ENCODE results near the gene KRTCAP3. TPM values are rescaled to one million over a fixed set of nuclear protein-coding genes. Genes with fewer than 3 reads are reported as not detected.
"Not testable (repeated sequence)": the region's sequence is repeated elsewhere in the genome, so short reads cannot be mapped to it uniquely, and the experiment has no call there.

Gene KRTCAP3, protein sequence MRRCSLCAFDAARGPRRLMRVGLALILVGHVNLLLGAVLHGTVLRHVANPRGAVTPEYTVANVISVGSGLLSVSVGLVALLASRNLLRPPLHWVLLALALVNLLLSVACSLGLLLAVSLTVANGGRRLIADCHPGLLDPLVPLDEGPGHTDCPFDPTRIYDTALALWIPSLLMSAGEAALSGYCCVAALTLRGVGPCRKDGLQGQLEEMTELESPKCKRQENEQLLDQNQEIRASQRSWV
- total RNA-seq: 6.2 TPM

DNA sequence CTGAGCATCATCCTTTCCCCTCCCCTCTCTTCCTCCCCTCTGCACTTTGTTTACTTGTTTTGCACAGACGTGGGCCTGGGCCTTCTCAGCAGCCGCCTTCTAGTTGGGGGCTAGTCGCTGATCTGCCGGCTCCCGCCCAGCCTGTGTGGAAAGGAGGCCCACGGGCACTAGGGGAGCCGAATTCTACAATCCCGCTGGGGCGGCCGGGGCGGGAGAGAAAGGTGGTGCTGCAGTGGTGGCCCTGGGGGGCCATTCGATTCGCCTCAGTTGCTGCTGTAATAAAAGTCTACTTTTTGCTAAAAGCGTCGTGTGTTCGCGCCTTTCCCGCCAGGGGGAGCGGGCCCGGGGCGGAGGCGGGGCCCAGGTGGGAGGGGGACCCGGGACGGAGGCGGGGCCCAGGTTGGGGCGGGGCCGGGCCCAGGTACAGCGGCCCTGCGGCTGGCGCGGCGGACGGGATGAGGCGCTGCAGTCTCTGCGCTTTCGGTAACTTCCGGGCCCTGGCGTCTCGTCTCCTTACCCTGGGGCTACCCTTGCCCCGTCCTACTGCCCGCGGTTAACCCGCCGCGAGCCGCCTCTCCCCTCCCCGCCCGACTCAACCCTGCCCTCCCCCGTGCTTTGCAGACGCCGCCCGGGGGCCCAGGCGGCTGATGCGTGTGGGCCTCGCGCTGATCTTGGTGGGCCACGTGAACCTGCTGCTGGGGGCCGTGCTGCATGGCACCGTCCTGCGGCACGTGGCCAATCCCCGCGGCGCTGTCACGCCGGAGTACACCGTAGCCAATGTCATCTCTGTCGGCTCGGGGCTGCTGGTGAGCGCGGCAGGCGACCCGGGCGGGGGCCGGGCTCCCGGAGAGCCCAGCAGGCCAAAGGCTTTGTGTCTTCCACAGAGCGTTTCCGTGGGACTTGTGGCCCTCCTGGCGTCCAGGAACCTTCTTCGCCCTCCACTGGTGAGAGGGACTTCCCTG lies at the start of gene KRTCAP3:
Gene KRTCAP3 (plus strand): TSS at position 424 of the 962 bp plus-strand sequence. CDS start 32 bp downstream, at position 456.
- peak; percentile 57 for DNase-seq

DNA sequence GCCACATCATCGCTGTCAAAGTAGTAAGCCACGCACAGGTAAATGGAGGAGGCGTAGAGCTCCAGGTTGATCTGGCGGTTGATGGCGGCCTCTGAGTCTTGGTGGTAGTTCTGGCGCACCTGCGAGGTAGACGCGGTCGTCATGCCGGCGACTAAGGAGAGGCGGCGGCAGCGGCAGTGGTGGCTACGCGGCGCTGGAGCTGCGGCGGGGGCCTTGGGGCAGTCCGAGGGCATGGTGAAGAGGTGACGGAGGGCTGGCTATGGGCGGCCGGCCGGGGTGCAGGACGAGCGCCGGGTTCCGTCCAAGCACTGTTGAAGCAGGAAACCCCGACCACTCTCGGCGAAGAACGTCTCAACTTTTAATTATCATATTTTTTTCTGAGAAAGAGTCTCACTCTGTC lies 49.0 kb upstream of the KRTCAP3 start:
- no peak for DNase-seq

DNA sequence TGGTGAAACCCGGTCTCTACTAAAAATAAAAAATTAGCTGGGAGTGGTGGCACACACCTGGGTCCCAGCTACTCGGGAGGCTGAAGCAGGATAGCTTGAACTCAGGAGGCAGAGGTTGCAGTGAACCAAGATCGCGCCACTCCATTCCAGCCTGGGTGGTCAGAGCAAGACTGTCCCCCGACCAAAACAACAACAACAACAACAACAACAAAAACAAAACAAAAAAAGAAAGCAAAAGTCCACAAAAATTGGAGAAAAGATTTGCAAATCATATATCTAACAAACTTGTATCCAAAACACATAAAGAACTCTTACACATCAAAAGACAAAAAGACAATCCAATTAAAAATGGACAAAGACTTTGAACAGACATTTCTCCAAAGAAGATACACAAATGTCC lies 43.2 kb upstream of the KRTCAP3 start:
- DNase-seq: no peak

DNA sequence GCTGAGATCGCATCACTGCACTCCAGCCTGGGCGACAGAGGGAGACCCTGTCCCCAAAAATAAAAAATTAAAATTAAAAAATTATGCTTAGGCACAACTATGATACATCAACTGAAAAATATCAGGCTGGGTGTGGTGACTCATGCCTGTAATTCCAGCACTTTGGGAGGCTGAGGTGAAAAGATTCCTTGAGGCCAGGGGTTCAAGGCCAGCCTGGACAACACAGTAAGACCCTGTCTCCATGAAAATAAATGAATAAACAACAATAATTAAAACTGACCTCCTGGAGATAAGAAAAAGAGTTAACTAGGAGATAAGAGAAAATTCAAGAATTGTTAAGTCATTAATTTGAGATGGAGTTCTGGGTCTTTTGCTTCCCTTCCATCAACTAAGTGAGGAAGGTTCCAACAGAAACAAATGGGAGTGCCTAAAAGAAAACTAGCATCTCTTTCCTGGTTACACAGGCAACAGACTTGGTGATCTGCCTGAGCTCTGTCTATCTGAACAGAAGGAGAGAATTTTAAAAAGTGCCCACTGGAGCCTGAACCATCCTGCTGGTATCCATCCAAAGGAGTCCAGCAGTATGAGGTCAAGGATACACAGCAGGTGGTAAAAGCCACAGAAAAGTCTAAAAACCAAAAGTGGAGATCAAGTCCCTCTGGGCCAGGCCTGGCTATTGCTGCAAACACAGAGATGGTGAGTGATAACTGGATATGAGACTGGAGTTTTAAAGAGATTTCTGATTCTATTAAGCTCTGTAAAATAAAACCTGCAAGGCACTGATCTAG lies 41.6 kb upstream of the KRTCAP3 start:
- DNase-seq: no peak

DNA sequence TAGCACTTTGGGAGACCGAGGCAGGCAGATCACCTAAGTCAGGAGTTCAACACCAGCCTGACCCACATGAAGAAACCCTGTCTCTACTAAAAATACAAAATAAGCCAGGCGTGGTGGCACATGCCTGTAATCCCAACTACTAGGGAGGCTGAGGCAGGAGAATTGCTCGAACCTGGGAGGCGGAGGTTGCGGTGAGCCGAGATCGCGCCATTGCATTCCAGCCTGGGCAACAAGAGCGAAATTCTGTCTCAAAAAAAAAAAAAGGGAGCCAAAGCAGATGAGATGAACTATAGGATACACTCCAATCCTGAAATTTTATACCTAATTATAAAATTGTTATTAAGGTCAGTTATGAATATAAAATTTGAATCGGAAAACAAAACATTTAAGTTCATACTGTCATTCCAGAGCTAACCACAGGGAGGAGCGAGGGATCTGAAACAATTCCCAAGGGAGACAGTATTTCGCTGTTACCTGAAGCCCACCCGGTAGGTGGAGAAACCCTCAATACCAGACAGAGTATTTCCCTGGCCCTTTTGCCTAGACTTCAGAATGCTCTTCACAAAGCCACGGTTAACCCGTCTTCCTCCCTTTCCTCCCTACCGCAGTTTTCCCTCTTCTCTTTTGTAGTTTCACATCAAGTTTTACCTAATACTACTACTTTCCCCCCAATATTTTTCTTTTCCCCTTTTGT lies 34.2 kb upstream of the KRTCAP3 start:
- peak; percentile 59 for DNase-seq

DNA sequence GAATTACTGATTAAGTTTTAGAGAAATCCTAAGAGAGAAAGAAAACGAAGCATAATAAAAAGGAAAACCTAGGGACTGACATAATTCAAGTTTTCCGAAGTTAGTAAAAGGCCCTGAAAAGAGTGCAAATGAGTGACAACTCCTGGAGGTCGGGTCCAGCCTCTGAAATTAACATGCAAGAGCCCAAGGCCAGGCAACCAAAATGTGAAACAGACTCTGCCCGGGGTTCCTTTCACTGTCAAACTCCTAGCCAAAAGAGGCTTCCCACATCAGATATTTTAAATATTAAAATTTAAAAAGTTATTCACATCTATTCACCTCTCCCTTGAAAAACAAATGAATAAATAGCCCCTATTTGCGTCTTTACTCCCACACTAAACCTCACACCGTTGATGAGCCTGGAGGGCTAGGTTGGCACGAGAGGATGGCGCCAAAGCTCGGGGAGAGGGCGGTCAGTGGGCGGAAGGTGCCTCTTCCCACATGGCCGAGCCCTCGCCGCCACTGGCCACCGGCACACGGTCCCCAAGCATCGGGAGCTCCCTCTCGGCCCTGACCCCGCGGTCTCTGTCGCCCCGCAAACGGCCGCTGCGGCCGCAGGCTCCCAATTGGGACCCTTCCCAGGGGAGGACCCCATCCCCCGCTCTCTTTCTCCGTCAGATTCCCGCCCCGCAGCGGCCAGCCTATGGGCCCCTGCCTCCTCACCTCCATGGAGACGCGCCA lies 33.4 kb upstream of the KRTCAP3 start:
- DNase-seq: peak; percentile 8

DNA sequence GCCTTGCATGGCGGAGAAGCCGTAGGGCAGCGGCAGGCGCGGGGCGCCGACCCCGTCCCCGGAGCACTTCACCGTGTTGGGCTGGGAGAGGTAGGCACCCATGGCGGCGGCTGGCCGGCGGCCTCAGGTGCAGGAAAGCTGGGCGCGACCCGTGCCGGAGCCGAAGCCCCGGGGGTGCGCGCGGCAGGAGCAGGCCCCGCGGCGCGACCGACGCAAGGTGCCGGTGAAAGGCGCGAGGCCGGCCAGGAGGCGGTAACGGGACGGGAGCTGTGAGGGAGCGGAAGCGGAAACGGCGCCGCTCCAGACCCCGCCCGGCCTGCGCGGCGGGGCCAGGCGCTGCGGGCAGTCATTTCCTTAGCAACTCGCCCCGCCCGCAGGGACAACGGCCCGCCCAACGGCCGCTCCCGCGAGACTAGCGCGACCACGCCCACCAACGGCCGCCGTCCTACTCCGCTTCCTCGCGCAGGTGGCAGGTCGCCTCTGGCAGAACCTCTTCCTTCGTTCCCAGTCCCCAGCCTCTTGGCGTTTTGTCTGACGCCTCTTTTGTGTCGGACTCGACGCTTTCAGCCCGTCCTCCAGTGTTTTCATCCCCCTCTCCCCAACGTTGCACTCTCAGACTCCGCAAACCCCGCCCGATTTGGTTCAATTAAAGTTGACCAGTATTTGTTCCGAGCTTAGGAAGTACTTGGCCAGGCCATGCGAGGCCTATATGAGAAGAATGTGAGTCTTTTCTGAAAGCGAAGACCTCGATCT lies 32.7 kb upstream of the KRTCAP3 start, which contains the start of gene PPM1G:
Gene PPM1G (minus strand): TSS at position 271 of the 753 bp plus-strand sequence. CDS start 169 bp downstream, at position 102.
- peak; percentile 97 for DNase-seq

DNA sequence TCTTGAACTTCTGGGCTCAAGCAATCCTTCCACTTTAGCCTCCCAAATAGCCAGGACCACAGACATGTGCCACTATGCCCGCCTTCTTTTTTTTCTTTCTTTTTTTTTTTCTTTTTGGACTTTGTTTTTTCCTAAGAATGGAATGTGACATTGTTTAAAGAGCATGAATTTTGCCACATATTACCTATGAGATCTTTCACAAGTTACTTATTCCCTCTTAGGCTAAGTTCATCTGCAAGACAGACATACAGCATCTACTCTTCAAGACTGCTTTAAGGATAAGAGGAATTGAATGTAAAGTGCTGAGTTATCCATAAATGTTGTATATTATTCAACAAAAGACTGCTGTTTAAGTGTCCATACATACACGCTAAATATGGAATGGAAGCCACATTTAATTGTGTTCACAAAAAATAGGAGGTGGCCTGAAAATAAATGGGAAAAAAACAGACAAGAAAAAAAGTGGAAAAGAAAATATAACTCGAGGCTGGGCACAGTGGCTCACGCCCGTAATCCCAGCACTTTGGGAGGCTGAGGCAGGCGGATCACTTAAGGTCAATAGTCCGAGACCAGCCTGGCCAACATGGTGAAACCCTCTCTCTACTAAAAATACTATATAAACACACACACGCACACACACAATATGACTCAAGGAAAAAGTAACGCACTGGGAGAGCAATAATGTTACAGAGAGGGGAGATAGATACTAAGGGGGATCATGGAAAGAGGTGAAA lies 29.6 kb upstream of the KRTCAP3 start:
- DNase-seq: no peak

DNA sequence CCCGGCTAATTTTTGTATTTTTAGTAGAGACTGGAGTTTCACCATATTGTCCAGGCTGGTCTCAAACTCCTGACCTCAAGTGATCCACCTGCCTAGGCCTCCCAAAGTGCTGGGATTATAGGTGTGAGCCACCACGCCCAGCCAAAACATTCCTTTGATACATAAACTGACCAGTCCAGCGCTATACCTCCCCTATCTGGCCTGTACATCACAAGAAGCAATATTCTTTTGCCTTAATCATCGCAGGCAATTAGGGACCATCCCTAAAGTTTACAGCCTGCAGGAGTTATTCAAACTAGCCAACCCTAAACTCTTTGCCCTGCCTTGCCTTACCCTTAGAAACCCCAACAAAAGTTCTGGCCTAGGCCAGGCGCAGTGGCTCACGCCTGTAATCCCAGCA lies 26.0 kb upstream of the KRTCAP3 start:
- DNase-seq: no peak

DNA sequence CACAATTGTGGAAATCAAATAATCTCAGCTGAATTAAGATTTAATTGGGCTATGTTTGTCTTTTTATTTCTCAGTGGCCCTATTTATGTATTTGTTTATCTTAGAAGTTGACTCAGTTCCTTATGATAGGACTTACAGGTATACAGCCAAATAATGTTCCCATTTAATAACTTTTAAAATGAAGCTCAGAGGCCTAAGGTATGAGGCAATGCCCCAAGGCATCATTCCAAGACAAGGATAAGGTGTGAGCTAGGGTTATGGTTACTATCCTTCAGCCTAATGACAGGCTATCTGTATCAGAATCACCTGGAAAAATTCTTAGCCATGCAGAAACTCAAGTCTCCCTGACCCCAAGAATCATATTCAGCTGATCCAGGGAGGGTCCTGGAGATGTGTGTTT lies 21.2 kb upstream of the KRTCAP3 start:
- DNase-seq: no peak

DNA sequence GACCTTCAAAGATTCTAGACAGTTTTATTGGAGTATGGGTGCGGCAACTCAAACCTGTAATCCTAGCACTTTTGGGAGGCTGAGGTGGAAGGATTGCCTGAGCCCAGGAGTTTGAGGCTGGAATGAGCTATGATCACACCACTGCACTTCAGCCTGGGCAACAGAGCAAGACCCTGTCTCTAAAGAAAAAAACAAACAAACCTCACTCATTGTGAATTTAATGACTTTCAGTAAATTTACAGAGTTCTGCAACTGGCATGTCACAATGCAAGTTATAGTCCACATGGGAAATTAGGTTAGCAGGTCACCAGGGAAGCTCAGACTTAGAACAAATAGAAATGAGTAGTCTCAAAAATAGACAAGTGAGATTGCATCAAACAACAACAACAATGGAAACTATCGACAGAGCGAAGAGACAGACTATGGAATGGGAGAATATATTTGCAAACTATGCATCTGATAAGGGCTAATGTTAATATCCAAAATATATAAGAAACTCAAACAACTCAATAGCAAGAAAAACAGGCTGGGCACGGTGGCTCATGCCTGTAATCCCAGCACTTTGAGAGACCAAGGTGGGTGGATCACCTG lies 20.4 kb upstream of the KRTCAP3 start:
- no peak for DNase-seq

DNA sequence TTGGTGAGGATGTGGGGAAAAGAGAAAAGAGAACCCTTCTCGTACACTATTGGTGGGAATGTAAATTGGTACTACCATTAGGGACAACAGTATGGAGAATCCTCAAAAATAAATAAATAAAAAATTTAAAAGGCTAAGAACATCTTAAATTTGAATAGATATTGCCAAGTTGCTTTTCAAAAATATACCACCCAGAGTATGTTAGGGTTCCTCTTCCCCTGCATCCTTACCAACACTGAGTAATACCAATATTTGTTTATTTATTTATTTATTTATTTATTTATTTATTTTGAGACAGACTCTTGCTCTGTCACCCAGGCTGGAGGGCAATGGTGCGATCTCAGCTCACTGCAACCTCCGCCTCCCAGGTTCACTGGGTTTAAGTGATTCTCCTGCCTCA lies 19.2 kb upstream of the KRTCAP3 start:
- DNase-seq: no peak

DNA sequence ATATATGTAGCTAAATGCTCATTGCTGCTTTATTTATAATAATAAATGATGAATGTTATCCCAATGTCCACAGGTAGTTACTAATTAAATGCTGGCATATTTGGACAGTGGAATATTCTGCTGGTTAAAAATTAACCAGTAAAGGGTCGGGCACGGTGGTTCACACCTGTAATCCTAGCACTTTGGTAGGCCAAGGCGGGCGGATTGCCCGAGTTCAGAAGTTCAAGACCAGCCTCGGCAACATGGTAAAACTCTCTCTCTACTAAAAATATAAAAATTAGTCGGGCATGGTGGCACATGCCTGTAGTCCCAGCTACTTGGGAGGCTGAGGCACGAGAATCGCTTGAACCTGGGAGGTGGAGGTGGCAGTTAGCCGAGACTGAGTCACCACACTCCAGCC lies 17.1 kb upstream of the KRTCAP3 start:
- DNase-seq: not testable (repeated sequence)

DNA sequence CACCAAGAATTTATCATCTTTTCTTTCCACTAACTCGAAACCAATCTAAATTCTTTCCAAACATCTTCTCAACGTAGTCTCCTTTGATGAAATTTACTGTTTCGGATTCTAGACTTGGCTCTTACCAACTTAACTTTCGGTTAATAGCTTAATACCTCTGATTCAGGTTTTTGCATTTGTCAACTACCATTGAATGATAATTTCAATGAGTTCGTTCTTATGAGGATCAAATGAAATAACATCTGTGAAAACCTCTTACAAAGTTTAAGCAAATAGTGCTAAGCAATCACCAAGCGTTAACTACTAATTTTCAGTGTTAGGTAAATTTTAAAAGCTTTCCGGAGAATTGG lies 14.3 kb upstream of the KRTCAP3 start:
- DNase-seq: no peak

DNA sequence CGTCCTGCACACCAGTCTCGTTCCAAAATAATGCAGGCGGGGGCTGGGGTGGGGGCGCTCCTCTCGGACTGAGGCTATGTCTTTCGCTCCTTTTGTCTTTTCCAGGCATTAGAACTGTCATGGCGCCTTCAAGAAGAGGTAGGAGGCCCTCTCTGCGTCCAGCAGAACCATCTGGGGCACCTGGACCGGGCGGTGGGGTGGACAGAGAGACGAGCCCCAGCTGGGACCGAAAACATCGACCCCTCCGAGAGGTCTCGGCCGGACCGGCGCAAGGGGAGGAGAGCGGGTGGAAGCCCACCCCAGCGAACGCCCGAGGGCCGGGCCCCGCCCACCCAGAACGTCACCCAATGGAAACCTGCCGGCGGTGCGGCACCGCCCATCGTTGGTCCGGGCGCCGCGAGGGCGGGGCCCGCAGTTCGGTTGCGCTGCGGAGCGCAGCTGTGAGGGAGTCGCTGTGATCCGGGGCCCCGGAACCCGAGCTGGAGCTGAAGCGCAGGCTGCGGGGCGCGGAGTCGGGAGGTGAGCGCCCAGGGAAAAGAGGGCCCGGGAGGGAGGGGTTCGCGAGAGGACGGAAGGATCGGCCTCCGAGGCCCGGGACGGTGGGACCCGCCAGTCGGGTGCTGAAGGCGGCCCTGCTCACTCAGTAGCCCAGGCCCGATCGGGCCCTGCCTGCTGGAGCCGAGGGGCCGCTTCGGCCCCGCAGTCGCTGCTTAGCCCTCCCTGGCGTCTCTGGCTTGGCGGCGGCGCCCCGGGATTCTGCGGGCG lies 13.8 kb upstream of the KRTCAP3 start, which contains the start of gene NRBP1:
Gene NRBP1 (plus strand): TSS at position 419 of the 765 bp plus-strand sequence. CDS start 4,643 bp downstream, outside the sequence.
- DNase-seq: peak; percentile 97

DNA sequence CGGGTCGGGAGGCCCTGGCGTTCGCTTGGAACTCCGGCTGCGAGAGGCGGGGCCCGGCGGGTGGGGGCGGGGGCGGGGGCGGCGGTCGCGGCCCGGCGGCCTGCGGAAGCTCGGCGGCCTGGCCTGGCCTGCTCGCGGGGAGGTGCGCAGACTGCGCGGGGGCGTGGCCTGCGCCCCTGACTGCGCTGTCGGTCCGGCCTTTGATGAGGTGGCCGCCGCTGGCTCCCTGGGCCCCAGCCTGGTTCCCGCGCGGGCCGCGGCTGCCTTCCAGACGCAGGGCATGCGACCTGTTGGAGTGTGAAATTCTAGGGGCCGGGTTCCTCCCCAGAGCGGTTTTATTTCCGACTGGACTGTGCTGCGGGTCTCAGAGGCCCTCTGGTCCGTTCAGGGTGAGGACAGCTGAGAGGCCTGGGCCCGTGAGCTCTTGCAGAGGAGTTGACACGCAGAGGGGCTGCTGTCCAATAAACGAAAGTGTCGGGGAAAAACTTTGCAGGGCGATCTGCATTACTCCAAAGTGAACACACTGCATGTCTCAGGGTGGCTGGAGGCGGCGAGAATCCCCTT lies 13.1 kb upstream of the KRTCAP3 start:
- peak; percentile 88 for DNase-seq

DNA sequence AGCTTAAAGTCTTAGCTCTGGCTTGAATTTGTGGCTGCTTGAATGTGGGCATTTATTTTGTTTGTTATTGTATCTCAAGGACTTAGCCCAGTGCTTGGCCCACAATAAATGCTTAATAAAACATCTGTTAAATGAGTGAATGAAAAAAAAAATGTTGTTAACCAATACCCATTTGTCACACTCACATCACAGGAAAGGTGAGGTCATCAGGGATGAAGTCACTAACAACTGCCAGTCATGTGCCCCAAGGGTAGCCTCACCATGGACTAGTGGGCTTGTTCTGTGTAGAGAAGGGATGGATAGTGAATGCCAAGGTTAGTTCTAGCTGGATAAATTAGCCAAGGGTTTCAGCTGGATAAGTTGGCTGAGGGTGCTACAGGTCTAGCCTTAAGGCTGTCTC lies 10.8 kb upstream of the KRTCAP3 start:
- DNase-seq: no peak

DNA sequence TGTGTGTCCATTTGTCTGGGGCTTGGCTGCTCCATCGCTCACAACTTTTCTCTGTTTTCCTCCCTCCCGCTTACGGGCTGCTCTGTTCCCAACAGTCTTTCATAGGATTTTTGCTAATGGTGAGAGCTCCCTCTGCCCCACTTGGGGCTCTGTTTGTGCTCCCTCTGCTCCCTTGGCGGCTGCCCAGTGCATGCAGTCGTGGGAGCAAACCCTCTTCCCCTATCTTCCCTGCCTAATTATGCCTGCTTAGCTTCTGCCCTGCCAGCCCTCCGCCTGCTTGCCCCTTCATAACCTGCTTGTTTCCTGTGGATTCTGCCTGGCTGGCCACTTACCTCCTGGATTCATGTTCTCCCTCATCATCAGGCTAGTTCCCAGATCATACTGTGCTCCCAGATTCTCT lies 6.6 kb upstream of the KRTCAP3 start:
- no peak for DNase-seq
